GM23338 (cell line): ENCODE results near the gene WBP1. TPM values are rescaled to one million over a fixed set of nuclear protein-coding genes. Genes with fewer than 3 reads are reported as not detected.
A peak's percentile ranks its signal among the peaks of the same experiment; 100 is the strongest.

Experiments used
- ATAC-seq: fragments of 200-7000 bp; cut with Tn5 transposase; 3 replicates; pipeline ENCODE4 v1.9.1; 2020
- DNase-seq: peaks from one replicate; pipeline ENCODE4 v3.0.0-alpha.2; 2015; ENCODE audit warnings: low spot score
- H2AFZ ChIP-seq: fragments of 200-600 bp; sonication (generic); 2 replicates; pipeline ENCODE4 v1.8.0; 2016; ENCODE audit warnings: antibody characterized with exemption, mild to moderate bottlenecking, moderate library complexity
- H3F3A ChIP-seq: fragments of 200-600 bp; sonication (generic); replicated peaks from 2 replicates; pipeline ENCODE4 v1.8.0; 2017; ENCODE audit warnings: antibody characterized with exemption, mixed run types, low read depth
- H3K27ac ChIP-seq: fragments of 200-600 bp; sonication (generic); 2 replicates; pipeline ENCODE4 v1.6.1; 2016; ENCODE audit warnings: low read depth
- H3K27me3 ChIP-seq: fragments of 200-600 bp; sonication (generic); 2 replicates; pipeline ENCODE4 v1.8.0; 2016; ENCODE audit warnings: mild to moderate bottlenecking, mixed run types, moderate library complexity; ENCODE audit not compliant: insufficient read depth
- H3K36me3 ChIP-seq: fragments of 200-600 bp; sonication (generic); 2 replicates; pipeline ENCODE4 v1.8.0; 2016; ENCODE audit warnings: mild to moderate bottlenecking; ENCODE audit not compliant: insufficient read depth
- H3K4me1 ChIP-seq: fragments of 200-600 bp; sonication (generic); 2 replicates; pipeline ENCODE4 v1.8.0; 2016; ENCODE audit warnings: mild to moderate bottlenecking, moderate library complexity; ENCODE audit not compliant: insufficient read depth
- H3K4me2 ChIP-seq: fragments of 200-600 bp; sonication (generic); 2 replicates; pipeline ENCODE4 v1.7.1; 2017; ENCODE audit warnings: mixed run types
- H3K4me3 ChIP-seq: fragments of 200-600 bp; sonication (generic); 2 replicates; pipeline ENCODE4 v1.6.1; 2016; ENCODE audit warnings: mixed run types
- H3K79me2 ChIP-seq: fragments of 200-600 bp; sonication (generic); replicated peaks from 2 replicates; pipeline ENCODE4 v1.8.0; 2017; ENCODE audit warnings: mild to moderate bottlenecking; ENCODE audit not compliant: insufficient read depth
- H3K9me2 ChIP-seq: fragments of 200-600 bp; sonication (generic); 2 replicates; pipeline ENCODE4 v1.8.0; 2017; ENCODE audit not compliant: insufficient read depth
- H4K20me1 ChIP-seq: fragments of 200-600 bp; sonication (generic); replicated peaks from 2 replicates; pipeline ENCODE4 v1.8.0; 2017; ENCODE audit warnings: mild to moderate bottlenecking; ENCODE audit not compliant: insufficient read depth
- H3K27ac Mint-ChIP-seq: 2 replicates; pipeline ENCODE4 v1.8.0; 2020; ENCODE audit warnings: inconsistent platforms, mild to moderate bottlenecking, moderate library complexity, mixed read lengths
- H3K27me3 Mint-ChIP-seq: 3 replicates; pipeline ENCODE4 v1.8.0; 2022; ENCODE audit warnings: low read depth, mild to moderate bottlenecking, moderate library complexity, mixed read lengths, inconsistent platforms; ENCODE audit not compliant: insufficient read depth, poor library complexity
- H3K36me3 Mint-ChIP-seq: 3 replicates; pipeline ENCODE4 v1.8.0; 2021; ENCODE audit warnings: low read depth, mild to moderate bottlenecking, inconsistent platforms, moderate library complexity, mixed read lengths
- H3K4me1 Mint-ChIP-seq: 3 replicates; pipeline ENCODE4 v1.8.0; 2020; ENCODE audit warnings: mild to moderate bottlenecking, inconsistent platforms, mixed read lengths
- H3K4me3 Mint-ChIP-seq: 3 replicates; pipeline ENCODE4 v1.8.0; 2021; ENCODE audit warnings: moderate library complexity, mild to moderate bottlenecking, inconsistent platforms, mixed read lengths
- H3K9me3 Mint-ChIP-seq: 3 replicates; pipeline ENCODE4 v1.8.0; 2020; ENCODE audit warnings: moderate library complexity, mild to moderate bottlenecking, inconsistent platforms, mixed read lengths
- CREB1 ChIP-seq: fragments of 250-450 bp; sonication (Bioruptor Pico); IDR thresholded peaks from 2 replicates; pipeline ENCODE4 v1.5.0; 2020; ENCODE audit warnings: low read depth, mild to moderate bottlenecking, moderate library complexity
- CTCF ChIP-seq, 2 experiments: fragments of 200-600 bp in 1 of 2; sonication (generic) in 1 of 2; conservative IDR thresholded peaks; 2 replicates each; pipeline versions ENCODE4 v1.5.1 to v1.6.1; 2016 to 2017; ENCODE audit warnings: antibody characterized with exemption in 2 of 2, low read depth in 2 of 2, mild to moderate bottlenecking in 2 of 2, moderate library complexity in 1 of 2
- ETS1 ChIP-seq: IDR thresholded peaks from 2 replicates; pipeline ENCODE4 v1.6.1; 2016; ENCODE audit warnings: antibody characterized with exemption
- EZH2 ChIP-seq: fragments of 200-600 bp; sonication (generic); IDR thresholded peaks from one replicate; pipeline ENCODE4 v1.8.0; 2017; ENCODE audit warnings: antibody characterized with exemption, mild to moderate bottlenecking, low read depth; ENCODE audit not compliant: unreplicated experiment
- EZH2phosphoT487 ChIP-seq: fragments of 200-600 bp; sonication (generic); IDR thresholded peaks from one replicate; pipeline ENCODE4 v1.8.1; 2018; ENCODE audit warnings: antibody characterized with exemption; ENCODE audit not compliant: unreplicated experiment
- JUNB ChIP-seq: IDR thresholded peaks from one replicate; pipeline ENCODE4 v1.6.1; 2016; ENCODE audit warnings: antibody characterized with exemption; ENCODE audit not compliant: unreplicated experiment
- POLR2AphosphoS5 ChIP-seq: IDR thresholded peaks from 2 replicates; pipeline ENCODE4 v1.6.1; 2016; ENCODE audit warnings: antibody characterized with exemption, low read depth
- REST ChIP-seq: IDR thresholded peaks from one replicate; pipeline ENCODE4 v1.6.1; 2018; ENCODE audit warnings: antibody characterized with exemption; ENCODE audit not compliant: unreplicated experiment
- STAT1 ChIP-seq: IDR thresholded peaks from one replicate; pipeline ENCODE4 v1.6.1; 2016; ENCODE audit warnings: antibody characterized with exemption; ENCODE audit not compliant: unreplicated experiment
- ZNF114 ChIP-seq: fragments of 250-450 bp; sonication (Bioruptor Pico); IDR thresholded peaks from 2 replicates; pipeline ENCODE4 v1.5.0; 2020; ENCODE audit warnings: mild to moderate bottlenecking, moderate library complexity
- ZNF331 ChIP-seq: fragments of 250-450 bp; sonication (Bioruptor Pico); IDR thresholded peaks from 2 replicates; pipeline ENCODE4 v1.5.0; 2020; ENCODE audit warnings: low read depth, mild to moderate bottlenecking, moderate library complexity
- ZNF462 ChIP-seq: fragments of 250-450 bp; sonication (Bioruptor Pico); IDR thresholded peaks from 2 replicates; pipeline ENCODE4 v1.5.0; 2020; ENCODE audit warnings: mild to moderate bottlenecking, moderate library complexity
- polyA plus RNA-seq: library from polyadenylated mRNA; unstranded; fragments of >200 nt; fragmentation: Nextera tagmentation; extraction: Ambion mirVana; gene quantifications from 2 replicates; pipeline ENCODE4 v1.2.1, GENCODE V29; 2016
- total RNA-seq: library from RNA; depleted of rRNA; stranded (reverse); fragments of >200 nt; shearing (Covaris generic); gene quantifications from 2 replicates; pipeline ENCODE4 v1.2.3, GENCODE V29; 2014

The WBP1 gene
- total and polyA plus RNA-seq, 2 experiments from 2014 or later: 53.0 to 64.4 TPM

- TF ChIP-seq ZNF462 (no peak), JUNB (no peak), POLR2AphosphoS5 (no peak)
Observed at GRCh38 chr2:74413001-74413698, 45.1 kb upstream of the WBP1 start (continued).

GRCh38 chr2:74414441-74414840 lies 43.8 kb upstream of the WBP1 start:
- Mint-ChIP-seq H3K27me3 (peaks cover 34% of the 10 kb centered on the region), H3K36me3 (no peaks in the 10 kb centered on the region), H3K27ac (no peak overlapping the region), H3K4me1 (peaks cover 13% of the 10 kb centered on the region; the same call in 2 of the 3 replicates), H3K9me3 (no peaks in the 10 kb centered on the region), H3K4me3 (peak overlapping the region; percentile 73; the same call in 2 of the 3 replicates)
- H3K4me1 ChIP-seq: peaks cover 16% of the 10 kb centered on the region
- 0 out of 2 replicates have a peak, but pooled peaks cover 2% of the 10 kb centered on the region for H3F3A ChIP-seq
- peaks cover 35% of the 10 kb centered on the region for H3K27me3 ChIP-seq
- H3K36me3 ChIP-seq: no peaks in the 10 kb centered on the region
- peak overlapping the region; percentile 96 for H3K4me2 ChIP-seq
- peak; percentile 59 for DNase-seq
- H2AFZ ChIP-seq: peak overlapping the region; percentile 97
- no peaks in the 10 kb centered on the region for H4K20me1 ChIP-seq
- H3K27ac ChIP-seq: no peak overlapping the region
- ATAC-seq: peak; percentile 47
- H3K79me2 ChIP-seq: no peaks in the 10 kb centered on the region
- H3K4me3 ChIP-seq: peak overlapping the region; percentile 71
- no peaks in the 10 kb centered on the region for H3K9me2 ChIP-seq
- TF ChIP-seq ZNF114 (no peak), ETS1 (no peak), CTCF (conservative IDR thresholded peaks at IDR 0.05; ENCODE audit: low read depth in 2 of 2) (no peak), ZNF331 (no peak), POLR2AphosphoS5 (no peak), REST (no peak), STAT1 (no peak), EZH2 (no peak), EZH2phosphoT487 (no peak), JUNB (no peak), CREB1 (CRISPR knock-in tag) (no peak)
